B cell (primary cell): Measurements from ENCODE around the gene GTPBP6. TPM values are rescaled to one million over a fixed set of nuclear protein-coding genes. Genes with fewer than 3 reads are reported as not detected.
"Not testable (repeated sequence)": the region's sequence is repeated elsewhere in the genome, so short reads cannot be mapped to it uniquely, and the experiment has no call there.

ENCODE experiments used
- ATAC-seq: fragments of 200-7000 bp; cut with Tn5 transposase; one replicate; pipeline ENCODE4 v1.10.0; 2021; ENCODE audit warnings: low read depth, mild to moderate bottlenecking, moderate number of reproducible peaks, moderate library complexity
- CTCF ChIA-PET: fragments of 350-600 bp; sonication (Branson Sonifier 250); formaldehyde crosslinking; loops from one replicate; lab custom pipeline; 2021; ENCODE audit warnings: antibody characterized with exemption, inconsistent platforms; lab: Charles Lee
- POLR2A ChIA-PET: fragments of 350-600 bp; sonication (Branson Sonifier 250); formaldehyde crosslinking; loops from one replicate; lab custom pipeline; 2021; ENCODE audit warnings: antibody characterized with exemption; lab: Charles Lee
- DNase-seq: peaks from one replicate; pipeline ENCODE4 v3.0.0; 2013
- H2AFZ ChIP-seq: 2 replicates; pipeline ENCODE4 v1.6.1; 2012; ENCODE audit warnings: mild to moderate bottlenecking, low read depth, low read length; ENCODE audit not compliant: insufficient read depth, poor library complexity, severe bottlenecking
- H3K27ac ChIP-seq, 2 donors: 1 replicate in 1 of 2; 2 replicates in 1 of 2; pipeline ENCODE4 v1.5.1; 2012 to 2013; ENCODE audit warnings: low read length in 2 of 2, mild to moderate bottlenecking in 2 of 2, moderate library complexity in 1 of 2
- H3K27me3 ChIP-seq, 4 experiments: fragments of 200-600 bp in 1 of 4; sonication (generic) in 1 of 4; replicated peaks in 1 of 4; 1 replicate in 2 of 4; 2 replicates in 2 of 4; pipeline versions ENCODE4 v1.6.1 to v1.7.0; 2013 to 2016; ENCODE audit warnings: low read length in 3 of 4, mild to moderate bottlenecking in 2 of 4, mixed read lengths in 1 of 4, moderate library complexity in 1 of 4; ENCODE audit not compliant: insufficient read depth in 4 of 4, control insufficient read depth in 3 of 4; ENCODE audit errors: control extremely low read depth in 1 of 4
- H3K36me3 ChIP-seq, 2 experiments: replicated peaks in 1 of 2; 1 replicate in 1 of 2; 2 replicates in 1 of 2; pipeline versions ENCODE4 v1.6.1 to v1.7.1; 2013; ENCODE audit warnings: low read length in 1 of 2; ENCODE audit not compliant: insufficient read depth in 2 of 2, control insufficient read depth in 1 of 2; ENCODE audit errors: control extremely low read depth in 1 of 2, extremely low read depth in 1 of 2
- H3K4me1 ChIP-seq, 2 donors: fragments of 200-600 bp in 1 of 2; sonication (generic) in 1 of 2; 1 replicate in 1 of 2; 2 replicates in 1 of 2; pipeline versions ENCODE4 v1.5.1 to v1.6.1; 2013 to 2017; ENCODE audit warnings: low read length in 2 of 2; ENCODE audit not compliant: control insufficient read depth in 2 of 2, insufficient read depth in 2 of 2
- H3K4me2 ChIP-seq: replicated peaks from 2 replicates; pipeline ENCODE3; 2012; ENCODE audit warnings: mild to moderate bottlenecking, low read depth, low read length; ENCODE audit not compliant: poor library complexity, severe bottlenecking
- H3K4me3 ChIP-seq, 5 experiments: fragments of 200-600 bp in 1 of 5; sonication (generic) in 1 of 5; 1 replicate in 3 of 5; 2 replicates in 2 of 5; pipeline versions ENCODE4 v1.5.1 to v1.7.0; 2011 to 2016; ENCODE audit warnings: low read length in 4 of 5, mild to moderate bottlenecking in 4 of 5, low read depth in 2 of 5, control low read depth in 1 of 5, moderate library complexity in 1 of 5; ENCODE audit not compliant: insufficient read depth in 1 of 5; ENCODE audit errors: control extremely low read depth in 1 of 5, extremely low read depth in 1 of 5
- H3K79me2 ChIP-seq: fragments of 200-600 bp; sonication (generic); one replicate; pipeline ENCODE4 v1.6.0; 2016; ENCODE audit warnings: low read length; ENCODE audit not compliant: control insufficient read depth, insufficient read depth
- H3K9ac ChIP-seq: fragments of 200-600 bp; sonication (generic); 2 replicates; pipeline ENCODE4 v1.6.1; 2017; ENCODE audit warnings: mild to moderate bottlenecking, low read length, moderate library complexity
- H3K9me3 ChIP-seq, 3 donors: one replicate each; pipeline versions ENCODE4 v1.6.1 to v1.7.1; 2013; ENCODE audit warnings: low read length in 2 of 3; ENCODE audit not compliant: control insufficient read depth in 2 of 3, insufficient read depth in 1 of 3; ENCODE audit errors: control extremely low read depth in 1 of 3
- H4K20me1 ChIP-seq: 2 replicates; pipeline ENCODE4 v1.6.0; 2012; ENCODE audit warnings: mild to moderate bottlenecking, low read length; ENCODE audit not compliant: insufficient read depth, control insufficient read depth, poor library complexity, severe bottlenecking
- H3K27ac Mint-ChIP-seq: one replicate; pipeline ENCODE4 v1.8.0; 2021; ENCODE audit warnings: mixed read lengths
- H3K27me3 Mint-ChIP-seq: one replicate; pipeline ENCODE4 v1.8.0; 2021; ENCODE audit warnings: mixed read lengths
- H3K4me1 Mint-ChIP-seq: one replicate; pipeline ENCODE4 v1.8.0; 2021; ENCODE audit warnings: mixed read lengths
- H3K4me3 Mint-ChIP-seq: one replicate; pipeline ENCODE4 v1.8.0; 2021; ENCODE audit warnings: mixed read lengths
- H3K9me3 Mint-ChIP-seq: one replicate; pipeline ENCODE4 v1.8.0; 2022; ENCODE audit warnings: mixed read lengths; ENCODE audit not compliant: insufficient read depth
- EZH2 ChIP-seq: IDR thresholded peaks from 2 replicates; pipeline ENCODE4 v1.6.1; 2012; ENCODE audit warnings: borderline replicate concordance, low read depth, mild to moderate bottlenecking, moderate library complexity, low read length; ENCODE audit not compliant: insufficient read depth, poor library complexity, severe bottlenecking
- WGBS: methylation state at CpG from one replicate; pipeline ENCODE4 v1.1.5; 2013; ENCODE audit warnings: missing lambda C conversion rate; ENCODE audit not compliant: insufficient coverage; 5-methylcytosine and 5-hydroxymethylcytosine counted together
- intact Hi-C: fragments of 100-400 bp; cut with micrococcal nuclease; formaldehyde crosslinking; loops from one replicate; pipeline ENCODE4 v1.10.0; 2022
- polyA plus RNA-seq: library from polyadenylated mRNA; depleted of rRNA; stranded (reverse); fragments of >200 nt; gene quantifications from 2 replicates; pipeline ENCODE4 v1.2.3, GENCODE V29; 2012
- total RNA-seq, 2 donors: library from RNA; stranded (reverse); fragments of 120-200 nt in 1 of 2; gene quantifications; 1 replicate in 1 of 2; 2 replicates in 1 of 2; pipeline versions ENCODE4 v1.2.3 to v1.2.4, GENCODE V29; 2013 to 2022
- TF ChIP-seq, protein P1 (sequence below): fragments of 200-600 bp; IDR thresholded peaks from one replicate; pipeline ENCODE4 v1.8.0; 2022; ENCODE audit warnings: antibody characterized with exemption, mild to moderate bottlenecking

Gene GTPBP6
- total and polyA plus RNA-seq, 2 donors (not counting 1 experiment from before 2014, with no cell fraction given): 72.9 to 82.9 TPM

DNA sequence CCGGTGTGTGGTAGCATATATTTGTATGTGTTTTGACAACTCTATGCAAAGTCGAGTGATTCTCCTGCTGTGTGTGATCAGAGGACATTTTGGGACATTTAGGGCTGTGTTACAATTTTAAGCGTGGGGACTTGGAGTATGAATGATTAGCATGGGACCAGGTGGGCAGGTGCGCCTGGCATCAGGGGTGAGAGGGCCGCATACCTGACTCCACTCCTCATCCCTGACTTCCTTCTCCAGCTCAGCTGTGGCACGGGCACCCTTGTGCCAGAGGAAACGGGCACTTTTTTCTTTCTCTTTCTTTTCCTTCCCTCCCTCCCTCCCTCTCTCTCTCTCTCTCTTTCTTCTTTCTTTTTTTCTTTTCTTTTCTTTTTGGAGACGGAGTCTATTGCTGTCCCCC, 53.1 kb downstream of the GTPBP6 start:
- TF ChIP-seq EZH2: no peak
- TF ChIP-seq, protein P1, sequence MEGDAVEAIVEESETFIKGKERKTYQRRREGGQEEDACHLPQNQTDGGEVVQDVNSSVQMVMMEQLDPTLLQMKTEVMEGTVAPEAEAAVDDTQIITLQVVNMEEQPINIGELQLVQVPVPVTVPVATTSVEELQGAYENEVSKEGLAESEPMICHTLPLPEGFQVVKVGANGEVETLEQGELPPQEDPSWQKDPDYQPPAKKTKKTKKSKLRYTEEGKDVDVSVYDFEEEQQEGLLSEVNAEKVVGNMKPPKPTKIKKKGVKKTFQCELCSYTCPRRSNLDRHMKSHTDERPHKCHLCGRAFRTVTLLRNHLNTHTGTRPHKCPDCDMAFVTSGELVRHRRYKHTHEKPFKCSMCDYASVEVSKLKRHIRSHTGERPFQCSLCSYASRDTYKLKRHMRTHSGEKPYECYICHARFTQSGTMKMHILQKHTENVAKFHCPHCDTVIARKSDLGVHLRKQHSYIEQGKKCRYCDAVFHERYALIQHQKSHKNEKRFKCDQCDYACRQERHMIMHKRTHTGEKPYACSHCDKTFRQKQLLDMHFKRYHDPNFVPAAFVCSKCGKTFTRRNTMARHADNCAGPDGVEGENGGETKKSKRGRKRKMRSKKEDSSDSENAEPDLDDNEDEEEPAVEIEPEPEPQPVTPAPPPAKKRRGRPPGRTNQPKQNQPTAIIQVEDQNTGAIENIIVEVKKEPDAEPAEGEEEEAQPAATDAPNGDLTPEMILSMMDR: no peak
- Histone ChIP-seq H2AFZ (no peak overlapping the region), H3K79me2 (no peaks in the 10 kb centered on the region), H3K4me2 (no peak overlapping the region), H3K4me3 (no peak overlapping the region), H3K36me3 (no peaks in the 10 kb centered on the region), H3K9me3 (no peaks in the 10 kb centered on the region), H3K9ac (no peak overlapping the region), H4K20me1 (no peaks in the 10 kb centered on the region), H3K27me3 (no peaks in the 10 kb centered on the region), H3K27ac (no peak overlapping the region), H3K4me1 (no peaks in the 10 kb centered on the region)
- ATAC-seq (no peak), DNase-seq (no peak)
- POLR2A ChIA-PET: no interaction called here
- no peak overlapping the region for H3K27ac Mint-ChIP-seq
- H3K9me3 Mint-ChIP-seq: no peaks in the 10 kb centered on the region
- CTCF ChIA-PET: no interaction called here
- H3K4me3 Mint-ChIP-seq: no peak overlapping the region
- intact Hi-C loops: no loop called here
- no peaks in the 10 kb centered on the region for H3K27me3 Mint-ChIP-seq
- 81% methylated on average over 6 of the region's 8 CpGs for WGBS
- no peaks in the 10 kb centered on the region for H3K4me1 Mint-ChIP-seq

DNA sequence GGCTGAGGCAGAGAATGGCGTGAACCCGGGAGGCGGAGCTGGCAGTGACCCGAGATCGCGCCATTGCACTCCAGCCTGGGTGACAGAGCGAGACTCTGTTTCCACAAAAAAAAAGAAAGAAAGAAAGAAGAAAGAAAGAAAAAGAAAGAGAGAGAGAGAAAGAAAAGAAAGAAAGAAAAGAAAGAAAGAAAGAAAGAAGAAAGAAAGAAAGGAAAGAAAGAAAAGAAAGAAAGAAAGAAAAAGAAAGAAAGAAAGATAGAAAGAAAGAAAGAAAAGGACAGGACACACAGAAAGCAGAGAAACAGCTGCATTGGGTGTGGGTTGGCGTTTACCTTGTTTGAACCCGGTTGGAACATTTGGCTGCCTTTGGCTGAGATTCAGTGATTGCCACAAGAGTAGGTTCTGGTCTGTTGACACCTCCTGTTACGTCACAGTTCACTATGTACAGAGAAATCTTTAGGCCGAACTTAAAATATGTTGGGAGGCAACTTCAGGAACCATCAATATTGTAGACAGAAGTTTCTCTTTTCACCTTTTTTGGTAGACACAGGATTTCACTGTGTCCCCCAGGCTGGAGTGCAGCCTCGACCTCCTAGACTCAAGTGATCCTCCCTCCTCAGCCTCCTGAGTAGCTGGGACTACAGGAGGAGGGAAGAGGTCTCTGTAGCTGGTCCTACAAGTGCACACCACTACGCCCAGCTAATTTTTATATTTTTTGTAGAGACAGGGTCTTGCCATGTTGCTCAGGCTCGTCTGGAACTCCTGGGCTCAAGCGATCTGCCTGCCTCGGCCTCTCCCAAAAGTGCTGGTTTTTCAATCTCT, 53.8 kb downstream of the GTPBP6 start:
- DNase-seq: no peak
- Mint-ChIP-seq H3K9me3 (no peaks in the 10 kb centered on the region), H3K4me1 (peaks cover under 1% of the 10 kb centered on the region)

DNA sequence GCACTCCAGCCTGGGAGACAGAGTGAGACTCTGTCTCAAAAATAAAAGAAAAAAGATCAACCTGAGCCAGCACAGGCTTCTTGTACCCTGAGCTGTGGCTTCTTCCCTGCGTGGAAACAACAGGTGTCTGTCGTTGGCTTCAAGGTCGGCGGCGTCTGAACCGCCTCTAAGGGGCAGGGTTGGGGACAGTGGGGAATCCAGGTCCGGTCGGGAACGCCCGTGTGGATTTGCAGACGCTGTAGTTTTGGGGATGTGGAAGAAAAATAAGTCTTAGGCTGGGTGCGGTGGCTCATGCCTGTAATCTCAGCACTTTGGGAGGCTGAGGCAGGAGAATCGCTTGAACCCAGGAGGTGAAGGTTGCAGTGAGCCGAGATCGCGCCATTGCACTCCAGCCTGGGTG, 54.6 kb downstream of the GTPBP6 start:
- H2AFZ ChIP-seq, H3K27ac Mint-ChIP-seq, ATAC-seq, H3K4me2 ChIP-seq, CTCF ChIA-PET, POLR2A ChIA-PET, H3K79me2 ChIP-seq, H3K27me3 Mint-ChIP-seq, H4K20me1 ChIP-seq, H3K36me3 ChIP-seq, H3K4me3 ChIP-seq, intact Hi-C loops, DNase-seq, H3K9me3 ChIP-seq, H3K9ac ChIP-seq, H3K9me3 Mint-ChIP-seq, H3K27me3 ChIP-seq, H3K4me1 ChIP-seq, H3K4me3 Mint-ChIP-seq, H3K4me1 Mint-ChIP-seq, H3K27ac ChIP-seq: not testable (repeated sequence)
- 96% methylated on average over 16 of the region's 16 CpGs for WGBS

More for the DNA sequence above, 53.8 kb downstream of the GTPBP6 start:
- Histone ChIP-seq H3K4me1 (no peaks in the 10 kb centered on the region), H3K27ac (no peak overlapping the region), H3K9me3 (no peaks in the 10 kb centered on the region), H3K36me3 (no peaks in the 10 kb centered on the region), H2AFZ (no peak overlapping the region), H3K4me2 (no peak overlapping the region), H3K9ac (no peak overlapping the region), H4K20me1 (no peaks in the 10 kb centered on the region), H3K4me3 (no peak overlapping the region), H3K79me2 (no peaks in the 10 kb centered on the region), H3K27me3 (no peaks in the 10 kb centered on the region)
- Mint-ChIP-seq H3K27me3 (no peaks in the 10 kb centered on the region), H3K27ac (no peak overlapping the region), H3K4me3 (no peak overlapping the region)
- ATAC-seq: no peak
- TF ChIP-seq, protein P1: no peak
- CTCF ChIA-PET: no interaction called here
- WGBS: 86% methylated on average over 10 of the region's 16 CpGs
- POLR2A ChIA-PET: no interaction called here
- intact Hi-C loops: no loop called here
